Measurements from ENCODE around the gene PDHX.

The PDHX gene

GRCh38 chr11:34986883-34987520, 70.6 kb downstream of the PDHX start:
- no peak overlapping the region for H3K4me3 ChIP-seq (ENCODE audit: insufficient read depth, low read depth, low read length, poor library complexity, severe bottlenecking)
- no peaks in the 10 kb centered on the region for H3K4me1 ChIP-seq (ENCODE audit: control insufficient read depth, insufficient read depth, low read length, poor library complexity, severe bottlenecking)
- no peaks in the 10 kb centered on the region for H3K27me3 ChIP-seq (replicated peaks; ENCODE audit: control insufficient read depth, insufficient read depth, low read length, poor library complexity, severe bottlenecking)
- no peaks in the 10 kb centered on the region for H3K36me3 ChIP-seq (ENCODE audit: control insufficient read depth, insufficient read depth, low read length)
- DNase-seq: no peak
- no peaks in the 10 kb centered on the region for H3K9me3 ChIP-seq (ENCODE audit: control insufficient read depth, low read length)
- H3K27ac ChIP-seq (ENCODE audit: insufficient read depth, low read length, poor library complexity, severe bottlenecking): no peak overlapping the region

GRCh38 chr11:34987617-34988016, 71.2 kb downstream of the PDHX start:
- H3K4me3 ChIP-seq (ENCODE audit: insufficient read depth, low read depth, low read length, poor library complexity, severe bottlenecking): no peak overlapping the region
- H3K4me1 ChIP-seq (ENCODE audit: control insufficient read depth, insufficient read depth, low read length, poor library complexity, severe bottlenecking): no peaks in the 10 kb centered on the region
- H3K27ac ChIP-seq (ENCODE audit: insufficient read depth, low read length, poor library complexity, severe bottlenecking): no peak overlapping the region
- no peaks in the 10 kb centered on the region for H3K27me3 ChIP-seq (replicated peaks; ENCODE audit: control insufficient read depth, insufficient read depth, low read length, poor library complexity, severe bottlenecking)
- DNase-seq: no peak
- H3K9me3 ChIP-seq (ENCODE audit: control insufficient read depth, low read length): no peaks in the 10 kb centered on the region
- H3K36me3 ChIP-seq (ENCODE audit: control insufficient read depth, insufficient read depth, low read length): no peaks in the 10 kb centered on the region

GRCh38 chr11:34988294-34989255, 72.2 kb downstream of the PDHX start:
- Histone ChIP-seq H3K9me3 (ENCODE audit: control insufficient read depth, low read length) (no peaks in the 10 kb centered on the region), H3K27me3 (replicated peaks; ENCODE audit: control insufficient read depth, insufficient read depth, low read length, poor library complexity, severe bottlenecking) (no peaks in the 10 kb centered on the region), H3K4me1 (ENCODE audit: control insufficient read depth, insufficient read depth, low read length, poor library complexity, severe bottlenecking) (no peaks in the 10 kb centered on the region), H3K4me3 (ENCODE audit: insufficient read depth, low read depth, low read length, poor library complexity, severe bottlenecking) (no peak overlapping the region), H3K27ac (ENCODE audit: insufficient read depth, low read length, poor library complexity, severe bottlenecking) (no peak overlapping the region), H3K36me3 (ENCODE audit: control insufficient read depth, insufficient read depth, low read length) (no peaks in the 10 kb centered on the region)
- no peak for DNase-seq

- no peaks in the 10 kb centered on the region for H3K4me1 ChIP-seq (ENCODE audit: control insufficient read depth, insufficient read depth, low read length, poor library complexity, severe bottlenecking)
- H3K27ac ChIP-seq (ENCODE audit: insufficient read depth, low read length, poor library complexity, severe bottlenecking): no peak overlapping the region
- no peaks in the 10 kb centered on the region for H3K36me3 ChIP-seq (ENCODE audit: control insufficient read depth, insufficient read depth, low read length)
- DNase-seq: no peak
- H3K9me3 ChIP-seq (ENCODE audit: control insufficient read depth, low read length): no peaks in the 10 kb centered on the region
- H3K27me3 ChIP-seq (replicated peaks; ENCODE audit: control insufficient read depth, insufficient read depth, low read length, poor library complexity, severe bottlenecking): no peaks in the 10 kb centered on the region
- no peak overlapping the region for H3K4me3 ChIP-seq (ENCODE audit: insufficient read depth, low read depth, low read length, poor library complexity, severe bottlenecking)
Observed at GRCh38 chr11:34990916-34991315, 74.5 kb downstream of the PDHX start.

- Histone ChIP-seq H3K36me3 (ENCODE audit: control insufficient read depth, insufficient read depth, low read length) (no peaks in the 10 kb centered on the region), H3K27me3 (replicated peaks; ENCODE audit: control insufficient read depth, insufficient read depth, low read length, poor library complexity, severe bottlenecking) (no peaks in the 10 kb centered on the region), H3K27ac (ENCODE audit: insufficient read depth, low read length, poor library complexity, severe bottlenecking) (no peak overlapping the region), H3K4me1 (ENCODE audit: control insufficient read depth, insufficient read depth, low read length, poor library complexity, severe bottlenecking) (peaks cover 10% of the 10 kb centered on the region), H3K4me3 (ENCODE audit: insufficient read depth, low read depth, low read length, poor library complexity, severe bottlenecking) (no peak overlapping the region), H3K9me3 (ENCODE audit: control insufficient read depth, low read length) (no peaks in the 10 kb centered on the region)
- no peak for DNase-seq
Observed at GRCh38 chr11:34994854-34995253, 78.4 kb downstream of the PDHX start.

- Histone ChIP-seq H3K4me3 (ENCODE audit: insufficient read depth, low read depth, low read length, poor library complexity, severe bottlenecking) (no peak overlapping the region), H3K36me3 (ENCODE audit: control insufficient read depth, insufficient read depth, low read length) (no peaks in the 10 kb centered on the region), H3K4me1 (ENCODE audit: control insufficient read depth, insufficient read depth, low read length, poor library complexity, severe bottlenecking) (peaks cover 10% of the 10 kb centered on the region), H3K9me3 (ENCODE audit: control insufficient read depth, low read length) (no peaks in the 10 kb centered on the region), H3K27ac (ENCODE audit: insufficient read depth, low read length, poor library complexity, severe bottlenecking) (no peak overlapping the region), H3K27me3 (replicated peaks; ENCODE audit: control insufficient read depth, insufficient read depth, low read length, poor library complexity, severe bottlenecking) (no peaks in the 10 kb centered on the region)
- no peak for DNase-seq
Observed at GRCh38 chr11:34996958-34997357, 80.5 kb downstream of the PDHX start.

GRCh38 chr11:34997952-34998528, 81.6 kb downstream of the PDHX start:
- no peak overlapping the region for H3K4me3 ChIP-seq (ENCODE audit: insufficient read depth, low read depth, low read length, poor library complexity, severe bottlenecking)
- DNase-seq: no peak
- no peaks in the 10 kb centered on the region for H3K36me3 ChIP-seq (ENCODE audit: control insufficient read depth, insufficient read depth, low read length)
- H3K27me3 ChIP-seq (replicated peaks; ENCODE audit: control insufficient read depth, insufficient read depth, low read length, poor library complexity, severe bottlenecking): no peaks in the 10 kb centered on the region
- H3K27ac ChIP-seq (ENCODE audit: insufficient read depth, low read length, poor library complexity, severe bottlenecking): peak overlapping the region; percentile 45
- no peaks in the 10 kb centered on the region for H3K9me3 ChIP-seq (ENCODE audit: control insufficient read depth, low read length)
- peaks cover 10% of the 10 kb centered on the region for H3K4me1 ChIP-seq (ENCODE audit: control insufficient read depth, insufficient read depth, low read length, poor library complexity, severe bottlenecking)

- DNase-seq: no peak
- H3K27ac ChIP-seq (ENCODE audit: insufficient read depth, low read length, poor library complexity, severe bottlenecking): no peak overlapping the region
- H3K4me3 ChIP-seq (ENCODE audit: insufficient read depth, low read depth, low read length, poor library complexity, severe bottlenecking): no peak overlapping the region
- peaks cover 10% of the 10 kb centered on the region for H3K4me1 ChIP-seq (ENCODE audit: control insufficient read depth, insufficient read depth, low read length, poor library complexity, severe bottlenecking)
- H3K36me3 ChIP-seq (ENCODE audit: control insufficient read depth, insufficient read depth, low read length): no peaks in the 10 kb centered on the region
- H3K9me3 ChIP-seq (ENCODE audit: control insufficient read depth, low read length): no peaks in the 10 kb centered on the region
- H3K27me3 ChIP-seq (replicated peaks; ENCODE audit: control insufficient read depth, insufficient read depth, low read length, poor library complexity, severe bottlenecking): no peaks in the 10 kb centered on the region
Observed at GRCh38 chr11:34999453-34999852, 83.0 kb downstream of the PDHX start.

GRCh38 chr11:35003186-35003585, 86.8 kb downstream of the PDHX start:
- peaks cover 19% of the 10 kb centered on the region for H3K4me1 ChIP-seq (ENCODE audit: control insufficient read depth, insufficient read depth, low read length, poor library complexity, severe bottlenecking)
- no peaks in the 10 kb centered on the region for H3K9me3 ChIP-seq (ENCODE audit: control insufficient read depth, low read length)
- no peak for DNase-seq
- no peak overlapping the region for H3K4me3 ChIP-seq (ENCODE audit: insufficient read depth, low read depth, low read length, poor library complexity, severe bottlenecking)
- no peaks in the 10 kb centered on the region for H3K36me3 ChIP-seq (ENCODE audit: control insufficient read depth, insufficient read depth, low read length)
- no peak overlapping the region for H3K27ac ChIP-seq (ENCODE audit: insufficient read depth, low read length, poor library complexity, severe bottlenecking)
- H3K27me3 ChIP-seq (replicated peaks; ENCODE audit: control insufficient read depth, insufficient read depth, low read length, poor library complexity, severe bottlenecking): no peaks in the 10 kb centered on the region

- no peak for DNase-seq
- H3K4me1 ChIP-seq (ENCODE audit: control insufficient read depth, insufficient read depth, low read length, poor library complexity, severe bottlenecking): peaks cover 18% of the 10 kb centered on the region
Observed at GRCh38 chr11:35003658-35004057, 87.2 kb downstream of the PDHX start.

More at GRCh38 chr11:35003658-35004057, 87.2 kb downstream of the PDHX start:
- no peaks in the 10 kb centered on the region for H3K27me3 ChIP-seq (replicated peaks; ENCODE audit: control insufficient read depth, insufficient read depth, low read length, poor library complexity, severe bottlenecking)
- no peak overlapping the region for H3K27ac ChIP-seq (ENCODE audit: insufficient read depth, low read length, poor library complexity, severe bottlenecking)
- no peak overlapping the region for H3K4me3 ChIP-seq (ENCODE audit: insufficient read depth, low read depth, low read length, poor library complexity, severe bottlenecking)
- no peaks in the 10 kb centered on the region for H3K9me3 ChIP-seq (ENCODE audit: control insufficient read depth, low read length)
- no peaks in the 10 kb centered on the region for H3K36me3 ChIP-seq (ENCODE audit: control insufficient read depth, insufficient read depth, low read length)
